ENCODE measurements around the gene STAP2.

Gene STAP2

GRCh38 chr19:4363571-4364304 lies 25.1 kb upstream of the STAP2 start:
- TF ChIP-seq, protein P1, sequence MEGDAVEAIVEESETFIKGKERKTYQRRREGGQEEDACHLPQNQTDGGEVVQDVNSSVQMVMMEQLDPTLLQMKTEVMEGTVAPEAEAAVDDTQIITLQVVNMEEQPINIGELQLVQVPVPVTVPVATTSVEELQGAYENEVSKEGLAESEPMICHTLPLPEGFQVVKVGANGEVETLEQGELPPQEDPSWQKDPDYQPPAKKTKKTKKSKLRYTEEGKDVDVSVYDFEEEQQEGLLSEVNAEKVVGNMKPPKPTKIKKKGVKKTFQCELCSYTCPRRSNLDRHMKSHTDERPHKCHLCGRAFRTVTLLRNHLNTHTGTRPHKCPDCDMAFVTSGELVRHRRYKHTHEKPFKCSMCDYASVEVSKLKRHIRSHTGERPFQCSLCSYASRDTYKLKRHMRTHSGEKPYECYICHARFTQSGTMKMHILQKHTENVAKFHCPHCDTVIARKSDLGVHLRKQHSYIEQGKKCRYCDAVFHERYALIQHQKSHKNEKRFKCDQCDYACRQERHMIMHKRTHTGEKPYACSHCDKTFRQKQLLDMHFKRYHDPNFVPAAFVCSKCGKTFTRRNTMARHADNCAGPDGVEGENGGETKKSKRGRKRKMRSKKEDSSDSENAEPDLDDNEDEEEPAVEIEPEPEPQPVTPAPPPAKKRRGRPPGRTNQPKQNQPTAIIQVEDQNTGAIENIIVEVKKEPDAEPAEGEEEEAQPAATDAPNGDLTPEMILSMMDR (IDR thresholded peaks at IDR 0.05; ENCODE audit: extremely low read depth, missing control alignments) = no peak
- DNase-seq (ENCODE audit: low spot score) = no peak

- no peak for DNase-seq (ENCODE audit: low spot score)
- TF ChIP-seq, protein P1 (IDR thresholded peaks at IDR 0.05; ENCODE audit: extremely low read depth, missing control alignments) = no peak
Observed at GRCh38 chr19:4362831-4363545, 24.4 kb upstream of the STAP2 start.

- TF ChIP-seq, protein P1 (IDR thresholded peaks at IDR 0.05; ENCODE audit: extremely low read depth, missing control alignments) = no peak
- no peak for DNase-seq (ENCODE audit: low spot score)
Observed at GRCh38 chr19:4362101-4362828, 23.6 kb upstream of the STAP2 start.

GRCh38 chr19:4361152-4362046 lies 22.8 kb upstream of the STAP2 start:
- TF ChIP-seq, protein P1 (IDR thresholded peaks at IDR 0.05; ENCODE audit: extremely low read depth, missing control alignments) = no peak

GRCh38 chr19:4360641-4361151 lies 22.1 kb upstream of the STAP2 start:
- TF ChIP-seq, protein P1 (IDR thresholded peaks at IDR 0.05; ENCODE audit: extremely low read depth, missing control alignments) = no peak
- no peak for DNase-seq (ENCODE audit: low spot score)

More at GRCh38 chr19:4361152-4362046, 22.8 kb upstream of the STAP2 start:
- no peak for DNase-seq (ENCODE audit: low spot score)

DNA sequence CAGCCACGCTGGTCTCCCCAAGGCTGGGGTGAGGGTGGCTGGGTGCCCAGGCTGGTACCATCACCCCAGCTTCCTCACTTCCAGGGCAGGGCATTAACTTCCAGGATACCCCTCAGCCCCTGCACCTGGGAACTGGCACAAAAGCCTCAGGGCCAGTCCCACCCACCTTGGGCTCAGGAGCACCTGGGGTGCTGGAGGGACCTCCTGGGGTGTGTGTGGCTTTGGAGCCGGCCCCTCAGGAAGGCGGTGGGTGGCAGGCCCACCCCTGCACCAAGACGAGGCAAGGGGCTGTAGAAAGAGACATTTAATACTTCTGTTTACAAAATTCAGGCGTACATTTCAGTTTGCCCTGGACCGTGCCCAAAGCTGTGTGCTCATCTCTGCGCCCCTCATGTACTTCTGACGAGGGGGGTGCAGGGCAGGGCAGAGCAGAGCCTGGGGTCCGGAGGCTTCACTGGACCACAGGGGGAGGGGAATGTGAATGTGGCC lies 21.5 kb upstream of the STAP2 start:
- DNase-seq (ENCODE audit: low spot score) = no peak
- TF ChIP-seq, protein P1 (IDR thresholded peaks at IDR 0.05; ENCODE audit: extremely low read depth, missing control alignments) = no peak

Data from GM20000 (cell line).